ENCODE results near the gene MYO3B. TPM values are rescaled to one million over a fixed set of nuclear protein-coding genes. Genes with fewer than 3 reads are reported as not detected.

MYO3B gene
- polyA plus RNA-seq, 1 of the 3 experiments (the other 2 are of a cell fraction), result not detected

- TF ChIP-seq FOXM1 (IDR thresholded peaks at IDR 0.05; ENCODE audit: low read depth), result no peak
- TF ChIP-seq RCOR1 (IDR thresholded peaks at IDR 0.05; ENCODE audit: low read length), result no peak
- TF ChIP-seq NRF1 (IDR thresholded peaks at IDR 0.05; ENCODE audit: low read depth, low read length), result no peak
- no peak for TF ChIP-seq FOSL2 (IDR thresholded peaks at IDR 0.05; ENCODE audit: borderline replicate concordance, low read depth)
- TF ChIP-seq SIN3A (IDR thresholded peaks at IDR 0.05; ENCODE audit: borderline replicate concordance, low read depth, low read length), result no peak
- no peak for TF ChIP-seq USF2 (IDR thresholded peaks at IDR 0.05; ENCODE audit: borderline replicate concordance, low read depth, low read length)
- no peak for TF ChIP-seq REST (IDR thresholded peaks at IDR 0.05; ENCODE audit: low read depth, low read length)
- no peak for TF ChIP-seq GABPA (IDR thresholded peaks at IDR 0.05; ENCODE audit: low read depth)
These were observed 341.0 kb downstream of the MYO3B start (continued) for GRCh38 chr2:170518911-170519310.

- no peaks in the 10 kb centered on the region for H3K9me3 ChIP-seq
- peaks cover 0 to 5% of the 10 kb centered on the region in 2 experiments; a peak in 1 of 4 replicates for H3K4me1 ChIP-seq (ENCODE audit: control insufficient read depth in 1 of 2, insufficient read depth in 2 of 2, low read depth in 1 of 2, low read length in 1 of 2)
- H3K36me3 ChIP-seq (replicated peaks in 1 of 2; ENCODE audit: control insufficient read depth in 1 of 2, insufficient read depth in 2 of 2, low read length in 1 of 2), result no peaks in the 10 kb centered on the region
- no peak overlapping the region for H3K4me2 ChIP-seq
- ChIA-PET POLR2A (no interaction called here), CTCF (interaction anchor here (0.5 kb wide), 1 partner anchor 314 kb away, joined by 3 read pairs; no protein-coding TSS in a partner anchor)
- H3K79me2 ChIP-seq (ENCODE audit: insufficient read depth), result no peaks in the 10 kb centered on the region
- no peak overlapping the region for H2AFZ ChIP-seq (ENCODE audit: low read depth)
- TF ChIP-seq FOXJ3 (CRISPR knock-in tag; IDR thresholded peaks at IDR 0.05), result no peak
- no peak for TF ChIP-seq ELF1 (IDR thresholded peaks at IDR 0.05)
- no peak for TF ChIP-seq ZBTB33 (IDR thresholded peaks at IDR 0.05; ENCODE audit: borderline replicate concordance, low read depth)
- no peak for TF ChIP-seq CHD2 (IDR thresholded peaks at IDR 0.05; ENCODE audit: low read length, partially characterized antibody)
- TF ChIP-seq YY1 (IDR thresholded peaks at IDR 0.05; ENCODE audit: low read depth), result no peak
- no peak for TF ChIP-seq FOSL2 (IDR thresholded peaks at IDR 0.05; ENCODE audit: borderline replicate concordance, low read depth)
- TF ChIP-seq TAF1 (IDR thresholded peaks at IDR 0.05; ENCODE audit: borderline replicate concordance, low read depth, low read length), result no peak
- no peak for TF ChIP-seq RFX5 (IDR thresholded peaks at IDR 0.05; ENCODE audit: low read length)
- TF ChIP-seq PBX3 (IDR thresholded peaks at IDR 0.05), result no peak
- no peaks in the 10 kb centered on the region; the same call in none of the 2 replicates for H3K27me3 ChIP-seq (ENCODE audit: insufficient read depth)
- DNase-seq, result no peak
- WGBS (ENCODE audit: low lambda C conversion rate), result 30% methylated on average over 2 of the region's 2 CpGs
- no peaks in the 10 kb centered on the region for H4K20me1 ChIP-seq (ENCODE audit: insufficient read depth)
- no peak overlapping the region for H3K9ac ChIP-seq
- no peaks in the 10 kb centered on the region for H3F3A ChIP-seq (replicated peaks; ENCODE audit: insufficient read depth)
- H3K4me3 ChIP-seq (ENCODE audit: low read depth in 2 of 2, low read length in 1 of 2), result no peak overlapping the region
- no peak overlapping the region for H3K27ac ChIP-seq (ENCODE audit: low read depth in 2 of 2, low read length in 1 of 2)
- H3K9me2 ChIP-seq, result no peaks in the 10 kb centered on the region
These were observed 343.4 kb downstream of the MYO3B start for GRCh38 chr2:170521299-170521698.

Measured in SK-N-SH (cell line).